Calu3 (cell line): ENCODE data around the gene GALNS. TPM values are rescaled to one million over a fixed set of nuclear protein-coding genes. Genes with fewer than 3 reads are reported as not detected.

Experiments used
- BruUV-seq: library from RNA; stranded (reverse); fragments of 400-500 nt; replicated peaks from 2 replicates; lab custom pipeline; 2021; lab: Mats Ljungman, UMichigan
- CTCF ChIA-PET: fragments of 300-600 bp; sonication (Branson Sonifier 250); formaldehyde crosslinking; loops from one replicate; lab custom pipeline; 2022; ENCODE audit warnings: antibody characterized with exemption; lab: Charles Lee
- DNase-seq: peaks from one replicate; pipeline ENCODE4 v3.0.0; 2022
- H3K27ac Mint-ChIP-seq: one replicate; pipeline ENCODE4 v1.8.0; 2022; ENCODE audit warnings: mixed read lengths; ENCODE audit not compliant: unreplicated experiment
- H3K27me3 Mint-ChIP-seq: one replicate; pipeline ENCODE4 v1.8.0; 2022; ENCODE audit warnings: mixed read lengths; ENCODE audit not compliant: unreplicated experiment
- H3K36me3 Mint-ChIP-seq: one replicate; pipeline ENCODE4 v1.8.0; 2022; ENCODE audit warnings: mild to moderate bottlenecking, moderate library complexity, mixed read lengths; ENCODE audit not compliant: insufficient read depth, unreplicated experiment
- H3K4me1 Mint-ChIP-seq: one replicate; pipeline ENCODE4 v1.8.0; 2022; ENCODE audit warnings: mild to moderate bottlenecking, low read depth, mixed read lengths; ENCODE audit not compliant: unreplicated experiment
- H3K4me3 Mint-ChIP-seq: one replicate; pipeline ENCODE4 v1.8.0; 2022; ENCODE audit warnings: mild to moderate bottlenecking, low read depth, moderate library complexity, mixed read lengths; ENCODE audit not compliant: unreplicated experiment
- H3K9me3 Mint-ChIP-seq: one replicate; pipeline ENCODE4 v1.8.0; 2022; ENCODE audit warnings: low read depth, mixed read lengths; ENCODE audit not compliant: unreplicated experiment
- CTCF ChIP-seq: fragments of 200-600 bp; IDR thresholded peaks from one replicate; pipeline ENCODE4 v1.8.0; 2022; ENCODE audit warnings: antibody characterized with exemption; ENCODE audit not compliant: unreplicated experiment
- intact Hi-C: fragments of 100-400 bp; cut with micrococcal nuclease; formaldehyde crosslinking; loops from one replicate; pipeline ENCODE4 v1.10.0; 2022; ENCODE audit not compliant: unreplicated experiment
- total RNA-seq: library from RNA; stranded (reverse); gene quantifications from 2 replicates; pipeline ENCODE4 v1.2.3, GENCODE V29; 2022

GALNS gene
- total RNA-seq, 1 experiment from 2014 or later = 50.4 TPM

DNA sequence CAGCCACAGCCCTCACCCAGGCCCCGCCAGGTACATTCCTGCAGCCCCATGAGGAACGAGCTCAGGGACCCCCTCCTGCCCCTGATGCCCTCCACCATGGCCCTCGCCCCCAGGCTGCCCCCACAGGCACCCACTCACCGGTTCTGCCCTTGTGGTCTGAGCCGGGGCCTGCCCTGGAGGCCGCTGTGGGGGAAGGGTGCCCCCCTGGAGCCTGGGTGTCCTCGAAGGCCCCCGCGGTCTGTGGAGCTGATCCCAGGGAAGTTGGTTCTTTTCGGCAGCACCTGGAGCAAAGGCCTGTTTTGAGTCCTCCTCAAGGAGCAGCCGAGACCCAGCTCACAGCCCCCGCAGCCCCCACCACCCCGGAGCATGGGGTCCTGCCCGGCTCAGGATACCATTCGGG is 7.4 kb upstream of the GALNS start:
- H3K27ac Mint-ChIP-seq = no peak overlapping the region

DNA sequence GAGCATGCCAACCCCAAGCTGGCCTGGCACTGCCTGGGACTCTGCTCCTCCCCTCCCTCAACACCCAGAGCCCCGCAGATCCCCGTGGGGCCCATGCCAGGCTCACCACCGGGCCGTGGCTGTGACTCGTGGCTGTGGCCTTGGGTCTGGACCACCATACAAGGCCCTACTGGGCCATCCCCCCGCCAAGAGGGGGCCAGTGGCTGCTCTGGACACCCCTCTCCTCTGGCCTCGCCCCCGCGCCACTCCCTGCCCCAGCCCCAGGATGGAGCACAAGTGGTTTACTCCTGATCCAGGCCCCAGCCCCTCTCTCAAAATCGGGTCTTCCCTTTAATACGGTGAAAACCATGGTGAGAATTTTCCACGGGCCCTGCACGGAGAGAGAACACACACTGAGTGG is 6.7 kb upstream of the GALNS start:
- CTCF ChIA-PET = no interaction called here
- Mint-ChIP-seq H3K4me1 (no peaks in the 10 kb centered on the region), H3K36me3 (peaks cover 9% of the 10 kb centered on the region), H3K4me3 (no peak overlapping the region), H3K27me3 (peaks cover 29% of the 10 kb centered on the region), H3K27ac (no peak overlapping the region), H3K9me3 (no peaks in the 10 kb centered on the region)
- intact Hi-C loops = no loop called here
- no TSS peak for BruUV-seq
- no peak for TF ChIP-seq CTCF
- no peak for DNase-seq

More for the DNA sequence above, 7.4 kb upstream of the GALNS start:
- no peak for TF ChIP-seq CTCF
- no peaks in the 10 kb centered on the region for H3K9me3 Mint-ChIP-seq
- no peaks in the 10 kb centered on the region for H3K4me1 Mint-ChIP-seq
- DNase-seq = no peak
- intact Hi-C loops = no loop called here
- CTCF ChIA-PET = no interaction called here
- BruUV-seq = no TSS peak
- H3K36me3 Mint-ChIP-seq = peaks cover 9% of the 10 kb centered on the region
- no peak overlapping the region for H3K4me3 Mint-ChIP-seq
- peaks cover 36% of the 10 kb centered on the region for H3K27me3 Mint-ChIP-seq

- H3K4me3 Mint-ChIP-seq = no peak overlapping the region
- no peak for TF ChIP-seq CTCF
- no peak for DNase-seq
- CTCF ChIA-PET = no interaction called here
- H3K36me3 Mint-ChIP-seq = peaks cover 9% of the 10 kb centered on the region
- intact Hi-C loops = no loop called here
- peaks cover 4% of the 10 kb centered on the region for H3K4me1 Mint-ChIP-seq
- H3K27me3 Mint-ChIP-seq = peaks cover 25% of the 10 kb centered on the region
- no peaks in the 10 kb centered on the region for H3K9me3 Mint-ChIP-seq
- no TSS peak for BruUV-seq
- no peak overlapping the region for H3K27ac Mint-ChIP-seq
These were observed 6.2 kb upstream of the GALNS start for GRCh38 chr16:88862968-88863367.

- intact Hi-C loops = no loop called here
- H3K4me3 Mint-ChIP-seq = no peak overlapping the region
- no peaks in the 10 kb centered on the region for H3K9me3 Mint-ChIP-seq
- no peak for TF ChIP-seq CTCF
- no TSS peak for BruUV-seq
- no peak overlapping the region for H3K27ac Mint-ChIP-seq
- H3K36me3 Mint-ChIP-seq = peaks cover 25% of the 10 kb centered on the region
- CTCF ChIA-PET = no interaction called here
- peaks cover 9% of the 10 kb centered on the region for H3K27me3 Mint-ChIP-seq
- DNase-seq = no peak
- H3K4me1 Mint-ChIP-seq = peaks cover 8% of the 10 kb centered on the region
These were observed 4.6 kb upstream of the GALNS start for GRCh38 chr16:88861359-88861758.
